Measurements from ENCODE around the gene KNCN. TPM values are rescaled to one million over a fixed set of nuclear protein-coding genes. Genes with fewer than 3 reads are reported as not detected.

KNCN gene
- total RNA-seq, 1 donor from 2014 or later = not detected

DNA sequence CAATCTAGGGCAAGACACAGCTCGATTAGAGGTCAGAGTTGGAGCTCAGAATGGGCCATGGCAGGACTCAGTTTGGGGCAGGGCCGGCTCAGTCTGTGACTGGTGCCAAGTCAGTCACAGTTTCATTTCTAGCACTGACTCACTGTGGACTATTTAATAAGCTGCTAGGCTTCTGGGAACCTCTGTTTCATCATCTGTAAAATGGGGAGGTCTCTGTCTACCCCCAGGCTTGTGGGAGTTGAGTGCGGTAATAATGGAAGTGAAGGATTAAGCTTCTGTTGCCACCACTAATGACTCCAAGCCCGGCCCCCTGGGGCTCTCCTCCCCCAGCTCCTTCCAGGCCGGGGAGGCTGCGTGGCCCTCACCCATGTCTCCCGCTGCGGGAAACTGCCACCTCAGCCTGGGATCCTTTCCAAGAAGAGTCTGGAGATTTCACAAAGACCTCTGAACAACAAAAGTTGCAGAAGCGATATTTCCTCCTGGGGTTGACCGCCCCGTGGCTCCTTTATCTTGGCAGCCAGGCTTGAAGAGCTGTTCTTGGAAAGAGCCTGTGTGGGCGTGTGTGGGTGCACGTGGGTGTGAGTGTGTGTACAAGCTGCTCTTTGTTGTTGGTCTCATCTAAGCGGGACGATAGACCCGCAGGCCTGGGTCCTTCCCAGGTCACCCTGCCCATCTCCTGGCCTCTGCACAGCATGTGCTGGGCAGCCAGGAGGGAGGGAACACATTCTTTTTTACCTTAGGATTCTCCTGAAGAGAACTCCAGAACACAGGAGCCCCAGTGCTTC, 29.1 kb downstream of the KNCN start:
- DNase-seq (peak; percentile 82), ATAC-seq (peak; percentile 66)
- H3K27me3 ChIP-seq = peaks cover 12% of the 10 kb centered on the region
- TF ChIP-seq, protein P1, sequence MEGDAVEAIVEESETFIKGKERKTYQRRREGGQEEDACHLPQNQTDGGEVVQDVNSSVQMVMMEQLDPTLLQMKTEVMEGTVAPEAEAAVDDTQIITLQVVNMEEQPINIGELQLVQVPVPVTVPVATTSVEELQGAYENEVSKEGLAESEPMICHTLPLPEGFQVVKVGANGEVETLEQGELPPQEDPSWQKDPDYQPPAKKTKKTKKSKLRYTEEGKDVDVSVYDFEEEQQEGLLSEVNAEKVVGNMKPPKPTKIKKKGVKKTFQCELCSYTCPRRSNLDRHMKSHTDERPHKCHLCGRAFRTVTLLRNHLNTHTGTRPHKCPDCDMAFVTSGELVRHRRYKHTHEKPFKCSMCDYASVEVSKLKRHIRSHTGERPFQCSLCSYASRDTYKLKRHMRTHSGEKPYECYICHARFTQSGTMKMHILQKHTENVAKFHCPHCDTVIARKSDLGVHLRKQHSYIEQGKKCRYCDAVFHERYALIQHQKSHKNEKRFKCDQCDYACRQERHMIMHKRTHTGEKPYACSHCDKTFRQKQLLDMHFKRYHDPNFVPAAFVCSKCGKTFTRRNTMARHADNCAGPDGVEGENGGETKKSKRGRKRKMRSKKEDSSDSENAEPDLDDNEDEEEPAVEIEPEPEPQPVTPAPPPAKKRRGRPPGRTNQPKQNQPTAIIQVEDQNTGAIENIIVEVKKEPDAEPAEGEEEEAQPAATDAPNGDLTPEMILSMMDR (IDR thresholded peaks at IDR 0.05) = no peak
- H3K4me1 ChIP-seq = peaks cover 12% of the 10 kb centered on the region
- peak overlapping the region; percentile 24 for H3K27ac ChIP-seq
- H3K9me3 ChIP-seq = no peaks in the 10 kb centered on the region
- H3K4me3 ChIP-seq = no peak overlapping the region
- intact Hi-C loops (cut with DNase I) = loop anchor here (10.0 kb wide), 1 partner anchor 48 kb away; no protein-coding TSS in a partner anchor
- H3K36me3 ChIP-seq = no peaks in the 10 kb centered on the region

DNA sequence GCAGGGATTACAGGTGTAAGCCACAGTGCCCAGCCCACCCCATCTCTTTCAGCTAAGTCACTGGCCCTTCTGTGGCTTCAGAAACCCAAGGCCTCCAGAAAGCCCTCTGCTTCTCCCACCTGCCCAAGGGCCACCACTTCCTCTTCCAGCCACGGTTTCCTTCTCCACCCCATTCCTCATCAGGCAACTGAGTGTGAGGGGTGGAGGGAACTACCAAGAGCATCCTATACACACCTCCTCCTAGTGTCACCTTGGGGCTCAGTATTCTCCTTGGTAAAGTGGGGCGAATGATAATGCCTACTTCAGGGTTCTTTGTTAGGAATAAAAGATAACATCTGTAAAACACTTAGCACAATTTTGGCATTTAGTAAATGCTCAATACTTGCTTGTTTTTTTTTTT, 30.0 kb downstream of the KNCN start:
- no peaks in the 10 kb centered on the region for H3K9me3 ChIP-seq
- H3K4me1 ChIP-seq = peaks cover 12% of the 10 kb centered on the region
- no peak overlapping the region for H3K4me3 ChIP-seq
- intact Hi-C loops (cut with DNase I) = loop anchor here (10.0 kb wide), 1 partner anchor 47 kb away; no protein-coding TSS in a partner anchor
- DNase-seq = no peak
- no peak overlapping the region for H3K27ac ChIP-seq
- H3K27me3 ChIP-seq = peaks cover 12% of the 10 kb centered on the region
- H3K36me3 ChIP-seq = no peaks in the 10 kb centered on the region
- TF ChIP-seq, protein P1 (IDR thresholded peaks at IDR 0.05) = no peak
- ATAC-seq = no peak

DNA sequence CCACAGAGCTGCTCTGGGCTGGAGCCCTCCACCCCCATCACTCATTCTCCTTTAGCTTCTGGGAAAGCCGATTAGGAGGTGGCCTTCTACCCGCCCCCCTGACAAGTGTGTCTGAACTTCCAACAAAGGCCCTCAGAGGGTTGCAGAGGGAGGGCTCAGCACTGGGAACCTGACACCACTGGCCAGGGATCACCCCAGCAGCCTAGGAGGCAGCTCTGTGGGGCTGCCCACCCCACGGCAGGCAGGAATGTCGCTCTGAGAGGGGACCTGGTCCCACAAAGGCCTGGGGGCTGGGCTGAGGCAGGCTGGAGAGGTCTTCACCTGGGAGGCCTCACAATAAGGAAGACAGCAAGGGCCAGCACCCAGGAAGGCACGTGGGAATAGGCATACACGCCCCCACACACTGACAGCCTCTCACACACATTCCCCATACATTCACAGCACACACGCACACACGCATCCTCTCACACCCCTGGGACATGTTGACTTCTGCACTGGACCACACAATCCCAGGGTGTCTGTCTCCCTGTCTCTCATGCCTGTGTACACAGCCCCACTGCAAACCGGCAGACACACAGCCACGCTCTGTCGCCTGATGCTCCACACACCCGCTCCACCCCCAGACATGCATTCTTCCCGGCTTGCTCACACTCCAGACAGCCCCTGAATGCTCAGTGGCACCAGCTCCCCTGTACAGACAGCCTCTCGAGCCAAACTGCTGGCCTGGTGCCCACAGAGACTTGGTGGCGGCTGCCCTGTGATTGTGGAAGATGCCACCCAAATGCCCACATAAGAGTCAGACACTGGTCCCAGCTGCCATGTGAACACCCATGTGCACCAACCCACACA, 31.2 kb downstream of the KNCN start:
- DNase-seq = peak; percentile 76
- no peak overlapping the region for H3K4me3 ChIP-seq
- ATAC-seq = peak; percentile 56
- no peaks in the 10 kb centered on the region for H3K9me3 ChIP-seq
- H3K36me3 ChIP-seq = no peaks in the 10 kb centered on the region
- intact Hi-C loops (cut with DNase I) = loop anchor here (10.0 kb wide), 1 partner anchor 45 kb away; no protein-coding TSS in a partner anchor
- H3K4me1 ChIP-seq = peaks cover 12% of the 10 kb centered on the region
- TF ChIP-seq, protein P1 (IDR thresholded peaks at IDR 0.05) = no peak
- peaks cover 4% of the 10 kb centered on the region for H3K27me3 ChIP-seq
- no peak overlapping the region for H3K27ac ChIP-seq

DNA sequence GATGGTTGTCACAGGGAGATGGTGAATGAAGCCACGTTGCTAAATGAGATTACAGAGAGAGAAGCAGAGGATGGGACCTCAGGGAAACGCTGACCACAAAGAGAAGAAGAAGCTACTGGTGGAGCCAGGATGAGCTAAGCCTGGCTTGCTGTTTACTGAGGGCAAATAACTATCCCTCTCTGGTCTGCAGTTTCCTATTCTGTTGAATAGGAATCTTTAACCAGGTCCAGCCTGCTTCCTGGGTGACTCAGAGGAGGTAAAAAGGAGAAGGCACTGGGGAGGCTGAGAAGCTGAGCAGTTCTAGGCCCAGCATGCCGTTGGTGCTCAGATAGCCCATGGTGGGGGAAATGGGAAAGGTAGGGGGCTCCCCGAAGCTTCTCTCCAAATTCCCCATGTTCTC, 32.2 kb downstream of the KNCN start:
- peaks cover 4% of the 10 kb centered on the region for H3K27me3 ChIP-seq
- DNase-seq = no peak
- peaks cover 12% of the 10 kb centered on the region for H3K4me1 ChIP-seq
- no peak overlapping the region for H3K4me3 ChIP-seq
- TF ChIP-seq, protein P1 (IDR thresholded peaks at IDR 0.05) = no peak
- ATAC-seq = no peak
- no peak overlapping the region for H3K27ac ChIP-seq
- H3K9me3 ChIP-seq = no peaks in the 10 kb centered on the region
- intact Hi-C loops (cut with DNase I) = no loop called here
- no peaks in the 10 kb centered on the region for H3K36me3 ChIP-seq

DNA sequence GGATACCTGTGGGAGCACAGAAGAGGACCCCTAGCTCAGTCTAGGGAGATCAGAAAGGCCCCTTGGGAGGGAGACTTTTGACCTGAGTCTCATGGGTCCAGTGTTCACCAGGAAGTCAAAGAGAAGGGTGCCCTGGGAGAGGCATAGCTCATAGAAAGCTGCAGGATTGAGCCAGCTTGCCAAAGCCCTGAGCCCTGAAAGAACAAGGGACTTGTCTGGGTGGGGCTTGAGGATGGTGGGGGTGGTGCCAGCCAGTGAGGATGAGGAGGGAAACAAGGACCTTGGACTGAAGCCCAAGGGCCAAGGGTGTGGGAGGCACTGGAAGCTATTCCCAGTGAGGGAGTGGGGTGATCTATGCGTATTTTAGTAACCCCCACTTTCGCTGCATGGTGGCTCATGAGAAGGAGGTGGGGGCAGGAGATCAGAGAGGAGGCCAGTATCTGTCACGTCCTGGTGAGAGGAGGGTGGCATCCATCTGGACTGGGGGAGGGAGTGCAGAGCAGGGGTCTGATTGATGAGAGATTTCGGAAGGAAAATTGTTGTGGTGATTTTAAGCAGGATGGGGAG, 33.4 kb downstream of the KNCN start:
- H3K4me1 ChIP-seq = peaks cover 11% of the 10 kb centered on the region
- intact Hi-C loops (cut with DNase I) = no loop called here
- H3K9me3 ChIP-seq = no peaks in the 10 kb centered on the region
- H3K4me3 ChIP-seq = no peak overlapping the region
- no peak for DNase-seq
- no peaks in the 10 kb centered on the region for H3K36me3 ChIP-seq
- ATAC-seq = no peak
- no peaks in the 10 kb centered on the region for H3K27me3 ChIP-seq
- TF ChIP-seq, protein P1 (IDR thresholded peaks at IDR 0.05) = no peak
- no peak overlapping the region for H3K27ac ChIP-seq
